Neuronal stem cell (in vitro differentiated cells): ENCODE data around the gene R3HCC1L.

ENCODE experiments used
- DNase-seq: peaks from one replicate; pipeline ENCODE4 v3.0.0-alpha.2; 2013; ENCODE audit warnings: low spot score
- H2AFZ ChIP-seq: one replicate; pipeline ENCODE4 v1.6.1; 2013; ENCODE audit warnings: mild to moderate bottlenecking, low read length, inconsistent platforms
- H2AK5ac ChIP-seq: 2 replicates; pipeline ENCODE4 v1.6.1; 2013; ENCODE audit warnings: low read depth, mild to moderate bottlenecking, inconsistent platforms, low read length, moderate library complexity, mixed read lengths
- H2BK120ac ChIP-seq: 2 replicates; pipeline ENCODE4 v1.6.1; 2013; ENCODE audit warnings: low read depth, mild to moderate bottlenecking, inconsistent platforms, low read length, moderate library complexity, mixed read lengths
- H2BK12ac ChIP-seq: one replicate; pipeline ENCODE4 v1.6.1; 2013; ENCODE audit warnings: low read length, inconsistent platforms
- H2BK15ac ChIP-seq: 2 replicates; pipeline ENCODE4 v1.6.1; 2013; ENCODE audit warnings: mild to moderate bottlenecking, low read length, inconsistent platforms, mixed read lengths
- H2BK5ac ChIP-seq: one replicate; pipeline ENCODE4 v1.6.1; 2013; ENCODE audit warnings: inconsistent platforms, mild to moderate bottlenecking, low read length, moderate library complexity
- H3K14ac ChIP-seq: one replicate; pipeline ENCODE4 v1.6.1; 2013; ENCODE audit warnings: low read length, inconsistent platforms
- H3K18ac ChIP-seq: 2 replicates; pipeline ENCODE4 v1.6.1; 2013; ENCODE audit warnings: low read length, inconsistent platforms
- H3K23ac ChIP-seq: 2 replicates; pipeline ENCODE4 v1.6.1; 2013; ENCODE audit warnings: low read depth, mild to moderate bottlenecking, mixed read lengths, low read length, inconsistent platforms; ENCODE audit not compliant: poor library complexity
- H3K27ac ChIP-seq: replicated peaks from 3 replicates; pipeline ENCODE4 v1.5.1; 2013; ENCODE audit warnings: low read length, inconsistent platforms
- H3K27me3 ChIP-seq, 3 experiments: 2 replicates each; pipeline ENCODE4 v1.6.1; 2013; ENCODE audit warnings: low read length in 3 of 3, mild to moderate bottlenecking in 2 of 3, inconsistent platforms in 1 of 3, low read depth in 1 of 3, mixed read lengths in 1 of 3, moderate library complexity in 1 of 3; ENCODE audit not compliant: control insufficient read depth in 3 of 3, insufficient read depth in 3 of 3
- H3K36me3 ChIP-seq, 2 donors: replicated peaks in 1 of 2; 2 replicates each; pipeline ENCODE4 v1.6.1; 2013; ENCODE audit warnings: low read length in 2 of 2; ENCODE audit not compliant: control insufficient read depth in 2 of 2, insufficient read depth in 2 of 2
- H3K4ac ChIP-seq: 2 replicates; pipeline ENCODE4 v1.6.1; 2013; ENCODE audit warnings: inconsistent platforms, mild to moderate bottlenecking, low read length, moderate library complexity
- H3K4me1 ChIP-seq, 2 donors: 1 replicate in 1 of 2; 2 replicates in 1 of 2; pipeline ENCODE4 v1.6.1; 2013; ENCODE audit warnings: low read length in 2 of 2, low read depth in 1 of 2; ENCODE audit not compliant: control insufficient read depth in 2 of 2, insufficient read depth in 1 of 2
- H3K4me2 ChIP-seq: one replicate; pipeline ENCODE4 v1.6.1; 2013; ENCODE audit warnings: mild to moderate bottlenecking, low read length, inconsistent platforms; ENCODE audit not compliant: insufficient read depth, poor library complexity, severe bottlenecking
- H3K4me3 ChIP-seq, 2 donors: 2 replicates each; pipeline ENCODE4 v1.5.1; 2013; ENCODE audit warnings: low read length in 2 of 2, mild to moderate bottlenecking in 2 of 2, inconsistent platforms in 1 of 2, moderate library complexity in 1 of 2
- H3K79me1 ChIP-seq: one replicate; pipeline ENCODE4 v1.6.1; 2013; ENCODE audit warnings: low read depth, mild to moderate bottlenecking, inconsistent platforms, low read length, moderate library complexity
- H3K9ac ChIP-seq: one replicate; pipeline ENCODE4 v1.6.1; 2013; ENCODE audit warnings: mild to moderate bottlenecking, low read depth, low read length, inconsistent platforms; ENCODE audit not compliant: poor library complexity
- H3K9me3 ChIP-seq, 2 donors: replicated peaks in 1 of 2; 2 replicates each; pipeline versions ENCODE3 to v1.6.1; 2013; ENCODE audit warnings: low read length in 2 of 2, mild to moderate bottlenecking in 2 of 2, inconsistent platforms in 1 of 2, low read depth in 1 of 2, mixed read lengths in 1 of 2, moderate library complexity in 1 of 2; ENCODE audit not compliant: control insufficient read depth in 2 of 2, insufficient read depth in 1 of 2
- H4K8ac ChIP-seq: one replicate; pipeline ENCODE4 v1.6.1; 2013; ENCODE audit warnings: low read depth, mild to moderate bottlenecking, inconsistent platforms, low read length, moderate library complexity
- H4K91ac ChIP-seq: one replicate; pipeline ENCODE4 v1.6.1; 2013; ENCODE audit warnings: low read length, low read depth, mild to moderate bottlenecking, inconsistent platforms; ENCODE audit not compliant: poor library complexity
- WGBS, 2 donors: extraction: QIAGEN DNeasy Blood & Tissue Kit; methylation state at CpG; one replicate each; pipeline ENCODE4 v1.1.7; 2013; ENCODE audit warnings: missing lambda C conversion rate in 2 of 2, mixed read lengths in 1 of 2; ENCODE audit not compliant: insufficient read length in 2 of 2, insufficient replicate concordance in 1 of 2; ENCODE audit errors: extremely low coverage in 2 of 2; 5-methylcytosine and 5-hydroxymethylcytosine counted together

R3HCC1L gene

DNA sequence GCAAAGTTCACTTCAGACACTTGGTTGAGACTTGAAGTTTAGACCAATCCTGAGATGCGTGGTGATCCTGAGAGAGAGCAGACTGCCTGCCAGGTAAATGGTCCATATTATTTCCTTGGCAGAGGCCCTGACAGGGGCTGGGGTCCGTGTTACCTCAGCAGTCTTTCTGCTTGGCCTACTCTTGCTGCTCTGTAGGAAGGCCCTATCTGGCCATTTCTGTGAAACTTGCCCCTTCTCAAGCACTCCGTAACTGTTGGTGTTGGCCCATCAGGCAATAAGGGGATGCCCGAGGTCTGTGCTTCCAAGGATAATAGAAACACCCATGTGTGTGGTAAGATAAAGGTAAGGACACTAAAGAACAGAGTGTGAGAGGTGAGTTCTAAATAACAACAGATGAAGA, 113.6 kb downstream of the R3HCC1L start:
- Histone ChIP-seq H2BK12ac (no peak overlapping the region), H3K36me3 (peaks cover 19 to 55% of the 10 kb centered on the region in 2 donors), H3K4ac (no peak overlapping the region), H2BK15ac (no peak overlapping the region), H3K27me3 (no peaks in the 10 kb centered on the region), H3K4me3 (no peak overlapping the region), H3K4me2 (no peak overlapping the region), H3K14ac (no peak overlapping the region), H2BK5ac (no peak overlapping the region), H2AFZ (no peak overlapping the region), H3K18ac (no peak overlapping the region), H3K79me1 (no peaks in the 10 kb centered on the region), H4K8ac (no peak overlapping the region), H2AK5ac (no peak overlapping the region), H3K9me3 (no peaks in the 10 kb centered on the region), H3K23ac (no peak overlapping the region), H3K27ac (no peak overlapping the region), H4K91ac (no peak overlapping the region), H3K9ac (no peak overlapping the region), H3K4me1 (peaks cover 17 to 21% of the 10 kb centered on the region in 2 donors), H2BK120ac (no peak overlapping the region)
- WGBS, 2 donors = no CpG with 5 or more reads among the region's 4 CpGs
- DNase-seq = no peak

GRCh38 chr10:98249134-98249533, 114.7 kb downstream of the R3HCC1L start:
- WGBS, 2 donors = no CpG with 5 or more reads among the region's 3 CpGs
- H3K36me3 ChIP-seq = peaks cover 16 to 52% of the 10 kb centered on the region in 2 donors
- no peak overlapping the region for H2AFZ ChIP-seq
- H2BK15ac ChIP-seq = no peak overlapping the region
- no peak overlapping the region for H3K18ac ChIP-seq
- peaks cover 17 to 21% of the 10 kb centered on the region in 2 donors for H3K4me1 ChIP-seq
- no peak overlapping the region for H3K9ac ChIP-seq
- no peaks in the 10 kb centered on the region for H3K27me3 ChIP-seq
- no peak overlapping the region for H3K27ac ChIP-seq
- no peak overlapping the region for H2BK5ac ChIP-seq
- no peak overlapping the region for H4K8ac ChIP-seq
- no peak overlapping the region for H2BK120ac ChIP-seq
- no peak overlapping the region for H4K91ac ChIP-seq
- H3K4ac ChIP-seq = no peak overlapping the region
- no peak overlapping the region for H2AK5ac ChIP-seq
- no peak overlapping the region for H2BK12ac ChIP-seq
- no peaks in the 10 kb centered on the region for H3K9me3 ChIP-seq
- H3K23ac ChIP-seq = no peak overlapping the region
- H3K14ac ChIP-seq = no peak overlapping the region
- H3K79me1 ChIP-seq = no peaks in the 10 kb centered on the region
- no peak for DNase-seq
- H3K4me3 ChIP-seq = no peak overlapping the region
- H3K4me2 ChIP-seq = no peak overlapping the region

GRCh38 chr10:98251399-98251798, 116.9 kb downstream of the R3HCC1L start:
- Histone ChIP-seq H4K91ac (no peak overlapping the region), H3K4ac (no peak overlapping the region), H3K27me3 (no peaks in the 10 kb centered on the region), H3K9me3 (no peaks in the 10 kb centered on the region), H3K4me1 (peaks cover 17 to 21% of the 10 kb centered on the region in 2 donors), H3K79me1 (no peaks in the 10 kb centered on the region), H2BK12ac (no peak overlapping the region), H4K8ac (no peak overlapping the region), H2AK5ac (no peak overlapping the region), H2BK5ac (no peak overlapping the region), H2BK15ac (no peak overlapping the region), H3K4me3 (no peak overlapping the region), H3K36me3 (peaks cover 8 to 31% of the 10 kb centered on the region in 2 donors), H3K9ac (no peak overlapping the region), H3K4me2 (no peak overlapping the region), H3K27ac (no peak overlapping the region), H3K18ac (no peak overlapping the region), H2BK120ac (no peak overlapping the region), H3K14ac (no peak overlapping the region), H2AFZ (no peak overlapping the region), H3K23ac (no peak overlapping the region)
- WGBS, 2 donors = no CpG with 5 or more reads among the region's 8 CpGs
- DNase-seq = no peak

DNA sequence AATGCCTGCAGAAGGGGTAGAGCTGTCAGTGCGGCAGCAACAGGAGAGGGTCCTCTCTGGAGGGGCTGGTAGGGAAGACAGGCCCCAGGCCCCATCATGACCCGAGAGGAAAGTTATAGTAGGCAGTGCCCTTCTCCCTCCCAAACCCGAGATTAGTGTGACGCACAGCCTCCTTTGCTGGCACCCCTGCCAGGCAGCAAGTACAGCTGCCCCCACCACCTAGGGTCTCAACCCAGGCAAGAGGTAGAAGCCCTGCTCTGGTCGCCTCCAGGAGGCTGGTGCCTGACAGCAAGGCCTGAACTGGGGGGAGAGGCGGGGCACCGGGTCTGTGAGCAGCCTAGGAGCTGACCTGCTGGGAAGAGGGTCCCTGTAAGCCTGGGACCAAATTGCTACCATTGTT, 118.0 kb downstream of the R3HCC1L start:
- no peaks in the 10 kb centered on the region for H3K9me3 ChIP-seq

More for the DNA sequence above, 118.0 kb downstream of the R3HCC1L start:
- Histone ChIP-seq H3K27me3 (no peaks in the 10 kb centered on the region), H3K23ac (peak overlapping the region; percentile 37), H3K4me3 (no peak overlapping the region), H2BK12ac (no peak overlapping the region), H3K4ac (no peak overlapping the region), H4K91ac (no peak overlapping the region), H3K27ac (no peak overlapping the region), H2BK15ac (no peak overlapping the region), H2AFZ (no peak overlapping the region), H3K9ac (no peak overlapping the region), H2BK120ac (no peak overlapping the region), H3K36me3 (peaks cover 8 to 20% of the 10 kb centered on the region in 2 donors), H4K8ac (no peak overlapping the region), H3K4me2 (no peak overlapping the region), H3K14ac (no peak overlapping the region), H2BK5ac (no peak overlapping the region), H3K4me1 (peaks cover 12 to 17% of the 10 kb centered on the region in 2 donors), H2AK5ac (no peak overlapping the region), H3K79me1 (peaks cover 4% of the 10 kb centered on the region), H3K18ac (peak overlapping the region; percentile 8)
- no peak for DNase-seq
- no CpG with 5 or more reads among the region's 7 CpGs for WGBS, 2 donors
